IMR-90 (cell line): ENCODE data around the gene PDE4DIP. TPM values are rescaled to one million over a fixed set of nuclear protein-coding genes. Genes with fewer than 3 reads are reported as not detected.
A peak's percentile ranks its signal among the peaks of the same experiment; 100 is the strongest.
"Not testable (repeated sequence)": the region's sequence is repeated elsewhere in the genome, so short reads cannot be mapped to it uniquely, and the experiment has no call there.

Experiments
- ATAC-seq: fragments of 200-7000 bp; cut with Tn5 transposase; 2 replicates; pipeline ENCODE4 v1.9.1; 2020; ENCODE audit warnings: low read depth, mild to moderate bottlenecking, moderate library complexity
- BruUV-seq: library from RNA; stranded (reverse); fragments of 400-500 nt; replicated peaks from 2 replicates; lab custom pipeline; 2021; lab: Mats Ljungman, UMichigan
- CTCF ChIA-PET: fragments of 300-600 bp; formaldehyde crosslinking; extraction: SDS; loops from one replicate; lab custom pipeline; 2021; ENCODE audit warnings: antibody characterized with exemption; lab: Yijun Ruan, JAX
- POLR2A ChIA-PET: fragments of 300-600 bp; sonication (Branson Sonifier 250); formaldehyde crosslinking; loops from one replicate; lab custom pipeline; 2022; ENCODE audit warnings: antibody characterized with exemption; ENCODE audit not compliant: unreplicated experiment; lab: Charles Lee
- DNase-seq: peaks from one replicate; pipeline ENCODE4 v3.0.0; 2013
- H2AFZ ChIP-seq: replicated peaks from 2 replicates; pipeline ENCODE3; 2013; ENCODE audit warnings: low read length, mild to moderate bottlenecking; ENCODE audit not compliant: poor library complexity
- H2AK5ac ChIP-seq: 2 replicates; pipeline ENCODE4 v1.6.1; 2013; ENCODE audit warnings: low read depth, low read length, inconsistent platforms
- H2AK9ac ChIP-seq: replicated peaks from 2 replicates; pipeline ENCODE3; 2013; ENCODE audit warnings: mild to moderate bottlenecking, low read depth, low read length, moderate library complexity; ENCODE audit not compliant: poor library complexity
- H2BK120ac ChIP-seq: 2 replicates; pipeline ENCODE4 v1.6.1; 2013; ENCODE audit warnings: low read depth, low read length, inconsistent platforms
- H2BK15ac ChIP-seq: 3 replicates; pipeline ENCODE4 v1.6.1; 2013; ENCODE audit warnings: low read depth, low read length, inconsistent platforms
- H2BK20ac ChIP-seq: 2 replicates; pipeline ENCODE4 v1.6.1; 2013; ENCODE audit warnings: low read depth, mild to moderate bottlenecking, inconsistent platforms, low read length, moderate library complexity
- H2BK5ac ChIP-seq: 2 replicates; pipeline ENCODE4 v1.6.1; 2013; ENCODE audit warnings: mild to moderate bottlenecking, low read depth, low read length, inconsistent platforms; ENCODE audit not compliant: poor library complexity, severe bottlenecking
- H3K14ac ChIP-seq: replicated peaks from 2 replicates; pipeline ENCODE4 v1.6.1; 2013; ENCODE audit warnings: low read depth, low read length, inconsistent platforms
- H3K18ac ChIP-seq: 2 replicates; pipeline ENCODE4 v1.6.1; 2013; ENCODE audit warnings: low read depth, low read length, control low read depth
- H3K23ac ChIP-seq: 2 replicates; pipeline ENCODE4 v1.6.1; 2013; ENCODE audit warnings: low read depth, low read length, inconsistent platforms
- H3K27ac ChIP-seq: 2 replicates; pipeline ENCODE4 v1.5.1; 2013; ENCODE audit warnings: mild to moderate bottlenecking, control low read depth, low read length; ENCODE audit not compliant: insufficient read depth
- H3K27me3 ChIP-seq: 2 replicates; pipeline ENCODE4 v1.6.1; 2013; ENCODE audit warnings: low read length; ENCODE audit not compliant: control insufficient read depth, insufficient read depth
- H3K36me3 ChIP-seq: 2 replicates; pipeline ENCODE4 v1.6.1; 2013; ENCODE audit warnings: low read length, mixed read lengths; ENCODE audit not compliant: control insufficient read depth, insufficient read depth
- H3K4ac ChIP-seq: 2 replicates; pipeline ENCODE4 v1.6.1; 2013; ENCODE audit warnings: low read depth, low read length, inconsistent platforms
- H3K4me1 ChIP-seq: 2 replicates; pipeline ENCODE4 v1.6.1; 2013; ENCODE audit warnings: low read length, mixed read lengths; ENCODE audit not compliant: control insufficient read depth, insufficient read depth
- H3K4me2 ChIP-seq: 2 replicates; pipeline ENCODE4 v1.6.1; 2013; ENCODE audit warnings: low read depth, mild to moderate bottlenecking, control low read depth, low read length, moderate library complexity
- H3K4me3 ChIP-seq: 2 replicates; pipeline ENCODE4 v1.5.1; 2013; ENCODE audit warnings: low read depth, mild to moderate bottlenecking, control low read depth, low read length, moderate library complexity; ENCODE audit not compliant: insufficient read depth
- H3K56ac ChIP-seq: 2 replicates; pipeline ENCODE4 v1.6.1; 2013; ENCODE audit warnings: low read length, inconsistent platforms; ENCODE audit not compliant: insufficient read depth; ENCODE audit errors: extremely low read depth
- H3K79me1 ChIP-seq, 2 experiments: 2 replicates each; pipeline ENCODE4 v1.6.1; 2013; ENCODE audit warnings: low read length in 2 of 2, inconsistent platforms in 1 of 2, low read depth in 1 of 2
- H3K9ac ChIP-seq: 2 replicates; pipeline ENCODE4 v1.6.1; 2013; ENCODE audit warnings: low read depth, low read length, control low read depth
- H3K9me1 ChIP-seq: 2 replicates; pipeline ENCODE4 v1.6.1; 2013; ENCODE audit warnings: low read length, inconsistent platforms; ENCODE audit not compliant: insufficient read depth
- H3K9me3 ChIP-seq: 2 replicates; pipeline ENCODE4 v1.6.1; 2013; ENCODE audit warnings: low read length; ENCODE audit not compliant: control insufficient read depth, insufficient read depth
- H4K20me1 ChIP-seq: 2 replicates; pipeline ENCODE4 v1.6.1; 2013; ENCODE audit warnings: low read length, inconsistent platforms; ENCODE audit not compliant: insufficient read depth
- H4K5ac ChIP-seq: 2 replicates; pipeline ENCODE4 v1.6.1; 2013; ENCODE audit warnings: mild to moderate bottlenecking, low read depth, low read length, control low read depth
- H4K8ac ChIP-seq, 2 experiments: 2 replicates each; pipeline ENCODE4 v1.6.1; 2013; ENCODE audit warnings: low read depth in 2 of 2, low read length in 2 of 2, control low read depth in 1 of 2, inconsistent platforms in 1 of 2
- H4K91ac ChIP-seq: 2 replicates; pipeline ENCODE4 v1.6.1; 2013; ENCODE audit warnings: low read depth, low read length, inconsistent platforms; ENCODE audit not compliant: insufficient read depth
- WGBS, 2 experiments: methylation state at CpG; one replicate each; pipeline versions ENCODE4 v1.1.5 to v1.1.7; 2013; ENCODE audit warnings: missing lambda C conversion rate in 2 of 2; ENCODE audit not compliant: insufficient read length in 1 of 2; ENCODE audit errors: extremely low coverage in 2 of 2; 5-methylcytosine and 5-hydroxymethylcytosine counted together
- dilution Hi-C: fragments of 300-500 bp; cut with HindIII; formaldehyde crosslinking; loops from one replicate; pipeline ENCODE4 v1.14.3; 2018; ENCODE audit warnings: low sequenced_read_pairs; ENCODE audit not compliant: unreplicated experiment
- in situ Hi-C: fragments of 300-500 bp; cut with MboI; formaldehyde crosslinking; loops from 3 replicates; pipeline ENCODE4 v1.14.3; 2019; ENCODE audit warnings: low sequenced_read_pairs, inconsistent platforms, mixed read lengths
- intact Hi-C: fragments of 100-400 bp; cut with micrococcal nuclease; formaldehyde crosslinking; loops from 2 replicates; pipeline ENCODE4 v1.10.0; 2022
- polyA plus RNA-seq, 3 experiments: library from polyadenylated mRNA; depleted of rRNA; stranded (reverse); fragments of >200 nt; gene quantifications; 2 replicates each; pipeline ENCODE4 v1.2.3, GENCODE V29; 2012; ENCODE audit warnings: low replicate concordance in 1 of 3
- total RNA-seq: library from RNA; depleted of rRNA; stranded (reverse); fragments of >200 nt; gene quantifications from 2 replicates; pipeline ENCODE4 v1.2.3, GENCODE V29; 2012

The PDE4DIP gene
- total and polyA plus RNA-seq, 2 of the 4 experiments (the other 2 are of a cell fraction): 36.7 to 74.4 TPM

- H4K91ac ChIP-seq, intact Hi-C loops, H3K56ac ChIP-seq, H4K8ac ChIP-seq, H2BK5ac ChIP-seq, H2BK20ac ChIP-seq, dilution Hi-C loops, H2BK15ac ChIP-seq, H2AK9ac ChIP-seq, H3K9me3 ChIP-seq, in situ Hi-C loops, H3K27me3 ChIP-seq, H2AK5ac ChIP-seq, H4K5ac ChIP-seq, H2BK120ac ChIP-seq, H3K4me2 ChIP-seq, H2AFZ ChIP-seq, H3K79me1 ChIP-seq, CTCF ChIA-PET, DNase-seq, H3K4me1 ChIP-seq, H3K36me3 ChIP-seq, H3K23ac ChIP-seq, H3K4me3 ChIP-seq, H3K14ac ChIP-seq, BruUV-seq, H3K27ac ChIP-seq, H3K18ac ChIP-seq, H3K9me1 ChIP-seq, POLR2A ChIA-PET, ATAC-seq, H3K4ac ChIP-seq, H3K9ac ChIP-seq, H4K20me1 ChIP-seq: not testable (repeated sequence)
- no CpG with 5 or more reads among the region's 4 CpGs for WGBS, 2 experiments
Measured at GRCh38 chr1:148890075-148890568, 45.9 kb downstream of the PDE4DIP start.

- H3K4me1 ChIP-seq, CTCF ChIA-PET, H2BK120ac ChIP-seq, H3K9ac ChIP-seq, H2AK9ac ChIP-seq, H3K27ac ChIP-seq, H3K23ac ChIP-seq, H3K9me1 ChIP-seq, H3K56ac ChIP-seq, H4K91ac ChIP-seq, H2BK5ac ChIP-seq, H2BK15ac ChIP-seq, H3K79me1 ChIP-seq, H3K18ac ChIP-seq, POLR2A ChIA-PET, H3K4me2 ChIP-seq, BruUV-seq, H3K9me3 ChIP-seq, H2AFZ ChIP-seq, H3K14ac ChIP-seq, intact Hi-C loops, H3K36me3 ChIP-seq, H4K8ac ChIP-seq, H4K5ac ChIP-seq, H3K4ac ChIP-seq, in situ Hi-C loops, H3K4me3 ChIP-seq, DNase-seq, H2BK20ac ChIP-seq, H2AK5ac ChIP-seq, H3K27me3 ChIP-seq, H4K20me1 ChIP-seq, dilution Hi-C loops: not testable (repeated sequence)
- no CpG with 5 or more reads among the region's 5 CpGs for WGBS, 2 experiments
- peak; percentile 93 for ATAC-seq
Measured at GRCh38 chr1:148894360-148895352, 50.4 kb downstream of the PDE4DIP start.
